Endothelial cell of umbilical vein (primary cell): ENCODE results near the gene YPEL5. TPM values are rescaled to one million over a fixed set of nuclear protein-coding genes. Genes with fewer than 3 reads are reported as not detected.

ENCODE experiments used
- BruUV-seq: library from RNA; stranded (reverse); fragments of 400-500 nt; replicated peaks from 2 replicates; lab custom pipeline; 2021; lab: Mats Ljungman, UMichigan
- CTCF ChIA-PET: fragments of 300-600, 350-600 bp; sonication (Branson Sonifier 250); formaldehyde crosslinking; loops from one replicate; lab custom pipeline; 2021; ENCODE audit warnings: antibody characterized with exemption, inconsistent platforms; lab: Charles Lee
- POLR2A ChIA-PET: fragments of 300-600, 350-600 bp; sonication (Branson Sonifier 250); formaldehyde crosslinking; loops from one replicate; lab custom pipeline; 2021; ENCODE audit warnings: antibody characterized with exemption, inconsistent platforms; lab: Charles Lee
- DNase-seq: peaks from one replicate; pipeline ENCODE4 v3.0.0-alpha.2; 2011; ENCODE audit warnings: low read depth, low spot score
- FAIRE-seq: peaks from 2 replicates; lab custom pipeline; 2011; peaks lifted over from hg19 to GRCh38; lab: Jason Lieb, UNC
- H2AFZ ChIP-seq: 2 replicates; pipeline ENCODE4 v1.6.0; 2012; ENCODE audit warnings: low read depth, low read length, control low read depth, inconsistent platforms
- H3K27ac ChIP-seq: 2 replicates; pipeline ENCODE4 v1.5.1; 2011; ENCODE audit warnings: low read depth, mild to moderate bottlenecking, control low read depth, low read length, moderate library complexity; ENCODE audit not compliant: insufficient read depth
- H3K27me3 ChIP-seq, 2 experiments: 2 replicates each; pipeline versions ENCODE4 v1.6.0 to v1.6.1; 2011; ENCODE audit warnings: low read length in 2 of 2, mixed read lengths in 1 of 2; ENCODE audit not compliant: control insufficient read depth in 2 of 2, insufficient read depth in 2 of 2
- H3K36me3 ChIP-seq, 2 experiments: 2 replicates in 1 of 2; 3 replicates in 1 of 2; pipeline ENCODE4 v1.5.1; 2011; ENCODE audit warnings: low read length in 2 of 2, mild to moderate bottlenecking in 1 of 2, moderate library complexity in 1 of 2; ENCODE audit not compliant: control insufficient read depth in 2 of 2, insufficient read depth in 2 of 2; ENCODE audit errors: extremely low read depth in 1 of 2
- H3K4me1 ChIP-seq: 3 replicates; pipeline ENCODE4 v1.5.1; 2011; ENCODE audit warnings: mild to moderate bottlenecking, low read length; ENCODE audit not compliant: control insufficient read depth, insufficient read depth; ENCODE audit errors: extremely low read depth
- H3K4me2 ChIP-seq: 2 replicates; pipeline ENCODE4 v1.6.1; 2011; ENCODE audit warnings: low read length, control low read depth, mixed read lengths; ENCODE audit not compliant: insufficient read depth
- H3K4me3 ChIP-seq, 3 experiments: fragments of 200-600 bp in 1 of 3; sonication (generic), shearing (Covaris generic) in 1 of 3; replicated peaks in 1 of 3; 2 replicates each; pipeline ENCODE4 v1.5.1; 2011 to 2016; ENCODE audit warnings: control low read depth in 3 of 3, low read length in 3 of 3, mild to moderate bottlenecking in 2 of 3, inconsistent platforms in 1 of 3, low read depth in 1 of 3, moderate library complexity in 1 of 3; ENCODE audit not compliant: insufficient read depth in 1 of 3
- H3K79me2 ChIP-seq: 2 replicates; pipeline ENCODE4 v1.6.0; 2012; ENCODE audit warnings: low read length, inconsistent platforms; ENCODE audit not compliant: control insufficient read depth, insufficient read depth
- H3K9ac ChIP-seq: replicated peaks from 2 replicates; pipeline ENCODE3; 2011; ENCODE audit warnings: low read length, control low read depth; ENCODE audit not compliant: insufficient read depth; ENCODE audit errors: extremely low read depth
- H3K9me1 ChIP-seq: replicated peaks from 3 replicates; pipeline ENCODE4 v1.6.0; 2011; ENCODE audit warnings: mild to moderate bottlenecking, low read length; ENCODE audit not compliant: control insufficient read depth, insufficient read depth; ENCODE audit errors: extremely low read depth
- H3K9me3 ChIP-seq: replicated peaks from 2 replicates; pipeline ENCODE4 v1.5.1; 2012; ENCODE audit warnings: low read length, inconsistent platforms; ENCODE audit not compliant: control insufficient read depth, insufficient read depth
- H4K20me1 ChIP-seq: replicated peaks from 2 replicates; pipeline ENCODE3; 2011; ENCODE audit warnings: mild to moderate bottlenecking, low read length; ENCODE audit not compliant: control insufficient read depth, insufficient read depth; ENCODE audit errors: extremely low read depth
- EZH2 ChIP-seq: IDR thresholded peaks from 2 replicates; pipeline ENCODE4 v1.6.1; 2012; ENCODE audit warnings: borderline replicate concordance, low read depth, mild to moderate bottlenecking, moderate library complexity, low read length, inconsistent platforms; ENCODE audit not compliant: severe bottlenecking
- FOS ChIP-seq: IDR thresholded peaks from 2 replicates; pipeline ENCODE4 v1.6.1; 2011; ENCODE audit warnings: mild to moderate bottlenecking, low read length, moderate library complexity, borderline replicate concordance; ENCODE audit not compliant: insufficient read depth
- GATA2 ChIP-seq: IDR thresholded peaks from 2 replicates; pipeline ENCODE4 v1.7.0; 2011; ENCODE audit warnings: low read depth, mild to moderate bottlenecking, moderate library complexity, mixed read lengths, low read length; ENCODE audit not compliant: insufficient read length, insufficient read depth
- JUN ChIP-seq: IDR thresholded peaks from 2 replicates; pipeline ENCODE4 v1.6.1; 2011; ENCODE audit warnings: borderline replicate concordance, low read depth; ENCODE audit not compliant: insufficient read length, insufficient read depth
- MYC ChIP-seq: IDR thresholded peaks from one replicate; pipeline ENCODE4 v1.6.1; 2011; ENCODE audit warnings: mild to moderate bottlenecking, low read depth, low read length
- POLR2A ChIP-seq: IDR thresholded peaks from 2 replicates; pipeline ENCODE4 v1.6.1; 2012; ENCODE audit warnings: low read depth, mild to moderate bottlenecking, control low read depth, low read length
- POLR2AphosphoS5 ChIP-seq: IDR thresholded peaks from 2 replicates; pipeline ENCODE4 v1.6.1; 2012; ENCODE audit warnings: low read depth, mild to moderate bottlenecking, control low read depth, low read length, moderate library complexity; ENCODE audit not compliant: insufficient read depth
- dilution Hi-C: fragments of 300-500 bp; cut with MboI; formaldehyde crosslinking; loops from one replicate; pipeline ENCODE4 v1.15.0; 2019; ENCODE audit warnings: low sequenced_read_pairs; ENCODE audit not compliant: extremely low pct_ligation_motif_present
- intact Hi-C: fragments of 100-400 bp; cut with micrococcal nuclease; formaldehyde crosslinking; loops from one replicate; pipeline ENCODE4 v1.10.0; 2022
- polyA plus RNA-seq, 4 experiments: library from polyadenylated mRNA; depleted of rRNA in 3 of 4; stranded (reverse) in 3 of 4; unstranded in 1 of 4; fragments of >200 nt; gene quantifications; 2 replicates each; pipeline versions ENCODE4 v1.2.1 to v1.2.3, GENCODE V29; 2011 to 2012; ENCODE audit warnings: missing spikeins in 1 of 4
- total RNA-seq: library from RNA; stranded (reverse); gene quantifications from 2 replicates; pipeline ENCODE4 v1.2.3, GENCODE V29; 2021
- TF ChIP-seq, protein P1 (sequence below): IDR thresholded peaks from 2 replicates; pipeline ENCODE4 v1.6.1; 2011; ENCODE audit not compliant: insufficient read depth, insufficient read length
- TF ChIP-seq, protein P2 (sequence below), 2 donors: IDR thresholded peaks; 1 replicate in 1 of 2; 2 replicates in 1 of 2; pipeline ENCODE4 v1.5.1; 2011; ENCODE audit warnings: low read length in 2 of 2, mild to moderate bottlenecking in 2 of 2, moderate library complexity in 2 of 2, control low read depth in 1 of 2, inconsistent platforms in 1 of 2, low read depth in 1 of 2; ENCODE audit not compliant: insufficient read depth in 1 of 2; ENCODE audit errors: extremely low read depth in 1 of 2

The YPEL5 gene
- total and polyA plus RNA-seq, 2 donors (not counting 3 experiments of a cell fraction or from before 2014, with no cell fraction given), result 49.5 to 62.0 TPM

DNA sequence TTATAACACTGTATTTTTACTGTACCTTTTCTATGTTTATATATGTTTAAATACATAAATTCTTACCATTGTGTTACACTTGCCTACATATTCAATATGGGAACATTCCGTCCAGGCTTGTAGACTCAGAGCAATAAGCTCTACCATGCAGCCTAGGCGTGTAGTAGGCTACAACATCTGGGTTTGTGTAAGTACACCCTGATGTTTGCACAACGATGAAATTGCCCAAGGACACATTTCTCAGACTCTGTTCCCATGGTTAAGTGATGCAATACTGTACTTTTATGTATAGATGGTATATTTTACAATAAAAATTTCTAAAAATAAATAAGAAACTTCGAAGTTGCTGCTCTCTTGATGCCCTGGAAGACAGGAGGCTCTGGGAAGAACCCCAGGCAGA is 38.4 kb downstream of the YPEL5 start:
- CTCF ChIA-PET, result interaction anchor here (0.7 to 1.2 kb wide), 2 partner anchors 20 to 526 kb away, joined by 3 to 5 read pairs; no protein-coding TSS in a partner anchor

More for the DNA sequence above, 38.4 kb downstream of the YPEL5 start:
- dilution Hi-C loops (no loop called here), intact Hi-C loops (no loop called here)
- Histone ChIP-seq H2AFZ (no peak overlapping the region), H3K4me2 (no peak overlapping the region), H3K79me2 (no peaks in the 10 kb centered on the region), H3K9me1 (no peaks in the 10 kb centered on the region), H3K4me1 (no peaks in the 10 kb centered on the region), H3K27ac (no peak overlapping the region), H3K9me3 (no peaks in the 10 kb centered on the region), H3K36me3 (no peaks in the 10 kb centered on the region), H4K20me1 (no peaks in the 10 kb centered on the region), H3K27me3 (no peaks in the 10 kb centered on the region), H3K9ac (no peak overlapping the region), H3K4me3 (no peak overlapping the region)
- POLR2A ChIA-PET, result no interaction called here
- no peak for TF ChIP-seq MYC
- TF ChIP-seq EZH2, result no peak
- TF ChIP-seq, protein P1, sequence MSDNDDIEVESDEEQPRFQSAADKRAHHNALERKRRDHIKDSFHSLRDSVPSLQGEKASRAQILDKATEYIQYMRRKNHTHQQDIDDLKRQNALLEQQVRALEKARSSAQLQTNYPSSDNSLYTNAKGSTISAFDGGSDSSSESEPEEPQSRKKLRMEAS, result no peak
- no peak for TF ChIP-seq GATA2
- TF ChIP-seq POLR2AphosphoS5, result no peak
- no peak for TF ChIP-seq FOS
- TF ChIP-seq JUN, result no peak
- TF ChIP-seq, protein P2, sequence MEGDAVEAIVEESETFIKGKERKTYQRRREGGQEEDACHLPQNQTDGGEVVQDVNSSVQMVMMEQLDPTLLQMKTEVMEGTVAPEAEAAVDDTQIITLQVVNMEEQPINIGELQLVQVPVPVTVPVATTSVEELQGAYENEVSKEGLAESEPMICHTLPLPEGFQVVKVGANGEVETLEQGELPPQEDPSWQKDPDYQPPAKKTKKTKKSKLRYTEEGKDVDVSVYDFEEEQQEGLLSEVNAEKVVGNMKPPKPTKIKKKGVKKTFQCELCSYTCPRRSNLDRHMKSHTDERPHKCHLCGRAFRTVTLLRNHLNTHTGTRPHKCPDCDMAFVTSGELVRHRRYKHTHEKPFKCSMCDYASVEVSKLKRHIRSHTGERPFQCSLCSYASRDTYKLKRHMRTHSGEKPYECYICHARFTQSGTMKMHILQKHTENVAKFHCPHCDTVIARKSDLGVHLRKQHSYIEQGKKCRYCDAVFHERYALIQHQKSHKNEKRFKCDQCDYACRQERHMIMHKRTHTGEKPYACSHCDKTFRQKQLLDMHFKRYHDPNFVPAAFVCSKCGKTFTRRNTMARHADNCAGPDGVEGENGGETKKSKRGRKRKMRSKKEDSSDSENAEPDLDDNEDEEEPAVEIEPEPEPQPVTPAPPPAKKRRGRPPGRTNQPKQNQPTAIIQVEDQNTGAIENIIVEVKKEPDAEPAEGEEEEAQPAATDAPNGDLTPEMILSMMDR (IDR thresholded peaks at IDR 0.05; ENCODE audit: extremely low read depth in 1 of 2, insufficient read depth in 1 of 2, low read depth in 1 of 2, low read length in 2 of 2), result no peak
- TF ChIP-seq POLR2A, result no peak
- FAIRE-seq (no peak), DNase-seq (no peak)
- BruUV-seq, result no TSS peak
